Loucy (cell line): ENCODE measurements around the gene ZNF587.
"Not testable (repeated sequence)": the region's sequence is repeated elsewhere in the genome, so short reads cannot be mapped to it uniquely, and the experiment has no call there.

Source experiments
- EZH2phosphoT487 ChIP-seq: fragments of 200-600 bp; IDR thresholded peaks from 2 replicates; pipeline ENCODE4 v1.6.1; 2018; ENCODE audit warnings: antibody characterized with exemption, mild to moderate bottlenecking, moderate library complexity, borderline replicate concordance
- TF ChIP-seq, protein P1 (sequence below): fragments of 200-600 bp; sonication (generic); conservative IDR thresholded peaks from 2 replicates; pipeline ENCODE4 v1.5.1; 2014; ENCODE audit warnings: mild to moderate bottlenecking, antibody characterized with exemption, low read length

DNA sequence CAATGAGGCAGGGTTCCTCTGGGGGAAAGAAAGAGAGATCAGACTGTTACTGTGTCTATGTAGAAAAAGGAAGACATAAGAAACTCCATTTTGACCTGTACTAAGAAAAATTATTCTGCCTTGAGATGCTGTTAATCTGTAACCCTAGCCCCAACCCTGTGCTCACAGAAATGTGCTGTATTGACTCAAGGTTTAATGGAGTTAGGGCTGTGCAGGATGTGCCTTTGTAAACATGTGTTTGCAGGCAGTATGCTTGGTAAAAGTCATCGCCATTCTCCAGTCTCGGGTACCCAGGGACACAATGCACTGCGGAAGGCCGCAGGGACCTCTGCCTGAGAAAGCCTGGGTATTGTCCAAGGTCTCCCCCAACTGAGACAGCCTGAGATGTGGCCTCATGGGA is 26.1 kb upstream of the ZNF587 start:
- TF ChIP-seq, protein P1, sequence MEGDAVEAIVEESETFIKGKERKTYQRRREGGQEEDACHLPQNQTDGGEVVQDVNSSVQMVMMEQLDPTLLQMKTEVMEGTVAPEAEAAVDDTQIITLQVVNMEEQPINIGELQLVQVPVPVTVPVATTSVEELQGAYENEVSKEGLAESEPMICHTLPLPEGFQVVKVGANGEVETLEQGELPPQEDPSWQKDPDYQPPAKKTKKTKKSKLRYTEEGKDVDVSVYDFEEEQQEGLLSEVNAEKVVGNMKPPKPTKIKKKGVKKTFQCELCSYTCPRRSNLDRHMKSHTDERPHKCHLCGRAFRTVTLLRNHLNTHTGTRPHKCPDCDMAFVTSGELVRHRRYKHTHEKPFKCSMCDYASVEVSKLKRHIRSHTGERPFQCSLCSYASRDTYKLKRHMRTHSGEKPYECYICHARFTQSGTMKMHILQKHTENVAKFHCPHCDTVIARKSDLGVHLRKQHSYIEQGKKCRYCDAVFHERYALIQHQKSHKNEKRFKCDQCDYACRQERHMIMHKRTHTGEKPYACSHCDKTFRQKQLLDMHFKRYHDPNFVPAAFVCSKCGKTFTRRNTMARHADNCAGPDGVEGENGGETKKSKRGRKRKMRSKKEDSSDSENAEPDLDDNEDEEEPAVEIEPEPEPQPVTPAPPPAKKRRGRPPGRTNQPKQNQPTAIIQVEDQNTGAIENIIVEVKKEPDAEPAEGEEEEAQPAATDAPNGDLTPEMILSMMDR = not testable (repeated sequence)
- not testable (repeated sequence) for TF ChIP-seq EZH2phosphoT487
